Mesendoderm (in vitro differentiated cells): ENCODE measurements around the gene XRCC2.

ENCODE experiments used
- DNase-seq: peaks from one replicate; pipeline ENCODE4 v3.0.0; 2013
- H2AK5ac ChIP-seq: 2 replicates; pipeline ENCODE4 v1.6.1; 2013; ENCODE audit warnings: low read length, inconsistent platforms
- H2BK120ac ChIP-seq: 2 replicates; pipeline ENCODE4 v1.6.1; 2013; ENCODE audit warnings: low read depth, mild to moderate bottlenecking, low read length, moderate library complexity, mixed read lengths
- H2BK15ac ChIP-seq: replicated peaks from 2 replicates; pipeline ENCODE4 v1.6.1; 2013; ENCODE audit warnings: low read depth, mild to moderate bottlenecking, moderate library complexity
- H2BK5ac ChIP-seq: 2 replicates; pipeline ENCODE4 v1.6.1; 2013; ENCODE audit warnings: low read length, inconsistent platforms
- H3K18ac ChIP-seq: 2 replicates; pipeline ENCODE4 v1.6.1; 2013; ENCODE audit warnings: mild to moderate bottlenecking, low read length, mixed read lengths
- H3K23ac ChIP-seq: one replicate; pipeline ENCODE4 v1.6.1; 2013; ENCODE audit warnings: low read length
- H3K27ac ChIP-seq: 2 replicates; pipeline ENCODE4 v1.5.1; 2013; ENCODE audit warnings: low read depth, mild to moderate bottlenecking, inconsistent platforms, low read length, moderate library complexity
- H3K27me3 ChIP-seq: 2 replicates; pipeline ENCODE4 v1.6.1; 2013; ENCODE audit warnings: low read length, control low read depth, mild to moderate bottlenecking, inconsistent platforms; ENCODE audit not compliant: insufficient read depth, poor library complexity
- H3K36me3 ChIP-seq: 2 replicates; pipeline ENCODE4 v1.6.1; 2013; ENCODE audit warnings: low read length, inconsistent platforms; ENCODE audit not compliant: control insufficient read depth, insufficient read depth
- H3K4ac ChIP-seq: one replicate; pipeline ENCODE4 v1.6.1; 2013; ENCODE audit warnings: low read depth, mild to moderate bottlenecking, low read length, moderate library complexity
- H3K4me1 ChIP-seq: 2 replicates; pipeline ENCODE4 v1.6.1; 2013; ENCODE audit warnings: low read depth, low read length, inconsistent platforms; ENCODE audit not compliant: control insufficient read depth
- H3K4me2 ChIP-seq: 2 replicates; pipeline ENCODE4 v1.6.1; 2013; ENCODE audit warnings: low read length
- H3K4me3 ChIP-seq: 2 replicates; pipeline ENCODE4 v1.5.1; 2013; ENCODE audit warnings: mild to moderate bottlenecking, low read length
- H3K56ac ChIP-seq: one replicate; pipeline ENCODE4 v1.6.1; 2013; ENCODE audit warnings: low read length
- H3K79me1 ChIP-seq: 2 replicates; pipeline ENCODE4 v1.6.1; 2013; ENCODE audit warnings: low read length, inconsistent platforms
- H3K79me2 ChIP-seq: 2 replicates; pipeline ENCODE4 v1.6.1; 2013; ENCODE audit warnings: mild to moderate bottlenecking, low read length; ENCODE audit not compliant: control insufficient read depth, insufficient read depth
- H3K9ac ChIP-seq: 2 replicates; pipeline ENCODE4 v1.6.1; 2013; ENCODE audit warnings: low read length, inconsistent platforms
- H4K5ac ChIP-seq: one replicate; pipeline ENCODE4 v1.6.1; 2013; ENCODE audit warnings: low read length
- H4K8ac ChIP-seq: one replicate; pipeline ENCODE4 v1.6.1; 2013; ENCODE audit warnings: low read depth, mild to moderate bottlenecking, control low read depth, low read length, moderate library complexity
- WGBS: extraction: QIAGEN DNeasy Blood & Tissue Kit; methylation state at CpG from one replicate; pipeline ENCODE4 v1.1.7; 2013; ENCODE audit warnings: low lambda C conversion rate, missing lambda C conversion rate; ENCODE audit not compliant: insufficient coverage; ENCODE audit errors: extremely low coverage; 5-methylcytosine and 5-hydroxymethylcytosine counted together

Gene XRCC2

GRCh38 chr7:152608208-152608607, 67.7 kb downstream of the XRCC2 start:
- Histone ChIP-seq H3K79me1 (no peaks in the 10 kb centered on the region), H4K8ac (no peak overlapping the region), H3K27me3 (no peaks in the 10 kb centered on the region), H3K4ac (no peak overlapping the region), H4K5ac (no peak overlapping the region), H3K79me2 (no peaks in the 10 kb centered on the region), H2BK15ac (no peak overlapping the region), H3K4me2 (no peak overlapping the region), H3K4me1 (no peaks in the 10 kb centered on the region), H3K27ac (no peak overlapping the region), H3K56ac (no peak overlapping the region), H2AK5ac (no peak overlapping the region), H2BK5ac (no peak overlapping the region), H3K36me3 (no peaks in the 10 kb centered on the region), H3K4me3 (no peak overlapping the region), H3K18ac (no peak overlapping the region), H3K9ac (no peak overlapping the region), H2BK120ac (no peak overlapping the region), H3K23ac (no peak overlapping the region)
- WGBS: no CpG with 5 or more reads among the region's 10 CpGs
- no peak for DNase-seq

DNA sequence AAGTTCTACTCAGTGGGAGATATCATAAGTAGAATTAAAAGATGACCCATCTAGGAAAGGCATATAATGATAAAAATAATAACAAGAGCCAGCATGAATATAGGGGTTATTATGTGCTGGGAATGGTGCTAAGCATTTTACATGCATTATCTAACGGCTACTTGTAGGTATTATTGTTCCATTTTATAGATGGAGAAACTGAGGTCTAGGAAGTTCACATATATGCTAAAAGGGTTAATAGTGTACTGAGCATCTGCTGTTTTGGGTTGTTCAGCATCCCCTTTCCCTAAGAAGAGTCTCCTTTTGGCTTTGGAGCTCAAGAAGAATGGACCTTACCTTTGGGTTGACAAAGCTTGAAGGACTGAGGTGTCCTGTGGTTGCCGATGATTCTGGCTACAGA, 68.9 kb downstream of the XRCC2 start:
- H3K56ac ChIP-seq: no peak overlapping the region
- H3K4me2 ChIP-seq: no peak overlapping the region
- H3K79me2 ChIP-seq: no peaks in the 10 kb centered on the region
- no peak for DNase-seq
- H3K27me3 ChIP-seq: no peaks in the 10 kb centered on the region
- no peak overlapping the region for H3K18ac ChIP-seq
- H2BK5ac ChIP-seq: no peak overlapping the region
- H4K8ac ChIP-seq: no peak overlapping the region
- no peaks in the 10 kb centered on the region for H3K4me1 ChIP-seq
- no peak overlapping the region for H3K4me3 ChIP-seq
- H3K9ac ChIP-seq: no peak overlapping the region
- no peak overlapping the region for H2BK15ac ChIP-seq
- no peaks in the 10 kb centered on the region for H3K36me3 ChIP-seq
- H4K5ac ChIP-seq: no peak overlapping the region
- H3K4ac ChIP-seq: no peak overlapping the region
- no peaks in the 10 kb centered on the region for H3K79me1 ChIP-seq
- no peak overlapping the region for H2BK120ac ChIP-seq
- H3K23ac ChIP-seq: no peak overlapping the region
- WGBS: no CpG with 5 or more reads among the region's 2 CpGs
- H2AK5ac ChIP-seq: no peak overlapping the region
- no peak overlapping the region for H3K27ac ChIP-seq

- no peaks in the 10 kb centered on the region for H3K27me3 ChIP-seq
- H4K5ac ChIP-seq: no peak overlapping the region
- no peak overlapping the region for H2BK5ac ChIP-seq
- no peak overlapping the region for H4K8ac ChIP-seq
- no peak overlapping the region for H3K4ac ChIP-seq
- H3K9ac ChIP-seq: no peak overlapping the region
- no peak overlapping the region for H3K23ac ChIP-seq
- H2BK15ac ChIP-seq: no peak overlapping the region
- WGBS: no CpG with 5 or more reads among the region's 6 CpGs
- H3K4me1 ChIP-seq: no peaks in the 10 kb centered on the region
- no peak overlapping the region for H2AK5ac ChIP-seq
- no peaks in the 10 kb centered on the region for H3K79me1 ChIP-seq
- no peak overlapping the region for H3K56ac ChIP-seq
- no peaks in the 10 kb centered on the region for H3K79me2 ChIP-seq
- no peak overlapping the region for H2BK120ac ChIP-seq
- no peak overlapping the region for H3K27ac ChIP-seq
- H3K18ac ChIP-seq: no peak overlapping the region
- no peak overlapping the region for H3K4me3 ChIP-seq
- no peak for DNase-seq
- no peaks in the 10 kb centered on the region for H3K36me3 ChIP-seq
- no peak overlapping the region for H3K4me2 ChIP-seq
Observed at GRCh38 chr7:152602962-152603361, 73.0 kb downstream of the XRCC2 start.

GRCh38 chr7:152601305-152601798, 74.6 kb downstream of the XRCC2 start:
- no peaks in the 10 kb centered on the region for H3K79me2 ChIP-seq
- no peak overlapping the region for H3K27ac ChIP-seq
- H3K4me1 ChIP-seq: no peaks in the 10 kb centered on the region
- no peaks in the 10 kb centered on the region for H3K36me3 ChIP-seq
- no peak overlapping the region for H3K4me2 ChIP-seq
- no peak for DNase-seq
- no peak overlapping the region for H3K18ac ChIP-seq
- no peak overlapping the region for H2BK15ac ChIP-seq
- no peak overlapping the region for H2BK5ac ChIP-seq
- H3K56ac ChIP-seq: no peak overlapping the region
- no peak overlapping the region for H3K4me3 ChIP-seq
- no CpG with 5 or more reads among the region's 17 CpGs for WGBS
- H4K8ac ChIP-seq: no peak overlapping the region
- H3K27me3 ChIP-seq: no peaks in the 10 kb centered on the region
- no peak overlapping the region for H2AK5ac ChIP-seq
- no peak overlapping the region for H4K5ac ChIP-seq
- no peak overlapping the region for H3K4ac ChIP-seq
- H3K79me1 ChIP-seq: no peaks in the 10 kb centered on the region
- H3K9ac ChIP-seq: no peak overlapping the region
- H2BK120ac ChIP-seq: no peak overlapping the region
- no peak overlapping the region for H3K23ac ChIP-seq

GRCh38 chr7:152600266-152600665, 75.7 kb downstream of the XRCC2 start:
- Histone ChIP-seq H3K23ac (no peak overlapping the region), H3K4me2 (no peak overlapping the region), H2BK5ac (no peak overlapping the region), H2BK15ac (no peak overlapping the region), H3K4me3 (no peak overlapping the region), H3K79me1 (no peaks in the 10 kb centered on the region), H3K36me3 (no peaks in the 10 kb centered on the region), H2AK5ac (no peak overlapping the region), H3K4ac (no peak overlapping the region), H3K27ac (no peak overlapping the region), H4K5ac (no peak overlapping the region), H2BK120ac (no peak overlapping the region), H3K18ac (no peak overlapping the region), H3K79me2 (no peaks in the 10 kb centered on the region), H3K27me3 (no peaks in the 10 kb centered on the region), H3K4me1 (no peaks in the 10 kb centered on the region), H4K8ac (no peak overlapping the region), H3K56ac (no peak overlapping the region), H3K9ac (no peak overlapping the region)
- WGBS: no CpG with 5 or more reads among the region's 5 CpGs
- no peak for DNase-seq

GRCh38 chr7:152597507-152597906, 78.4 kb downstream of the XRCC2 start:
- Histone ChIP-seq H3K4ac (no peak overlapping the region), H3K36me3 (no peaks in the 10 kb centered on the region), H4K5ac (no peak overlapping the region), H3K79me1 (no peaks in the 10 kb centered on the region), H3K23ac (no peak overlapping the region), H3K4me3 (no peak overlapping the region), H2BK5ac (no peak overlapping the region), H4K8ac (no peak overlapping the region), H3K18ac (no peak overlapping the region), H3K4me2 (no peak overlapping the region), H3K79me2 (no peaks in the 10 kb centered on the region), H2AK5ac (no peak overlapping the region), H2BK15ac (no peak overlapping the region), H3K27ac (no peak overlapping the region), H3K56ac (no peak overlapping the region), H3K9ac (no peak overlapping the region), H3K27me3 (no peaks in the 10 kb centered on the region), H3K4me1 (no peaks in the 10 kb centered on the region), H2BK120ac (no peak overlapping the region)
- no CpG with 5 or more reads among the region's 8 CpGs for WGBS
- DNase-seq: no peak
